ENCODE measurements around the gene ADCY10.
"Not testable (repeated sequence)": the region's sequence is repeated elsewhere in the genome, so short reads cannot be mapped to it uniquely, and the experiment has no call there.

The ADCY10 gene

GRCh38 chr1:167815650-167816049, 98.3 kb downstream of the ADCY10 start:
- no peak for DNase-seq
- intact Hi-C loops (cut with DNase I; ENCODE audit: low total_unique reads), result no loop called here
- H3K4me3 ChIP-seq, result no peak overlapping the region
- peaks cover 0 to 9% (median 5%) of the 10 kb centered on the region in 4 donors for H3K4me1 ChIP-seq
- H3K9me3 ChIP-seq, result peaks cover 0 to 7% (median 0%) of the 10 kb centered on the region in 3 donors
- H3K27ac ChIP-seq, result no peak overlapping the region
- H3K36me3 ChIP-seq, result no peaks in the 10 kb centered on the region
- no peaks in the 10 kb centered on the region for H3K27me3 ChIP-seq
- no peak for TF ChIP-seq CTCF (IDR thresholded peaks at IDR 0.05)

DNA sequence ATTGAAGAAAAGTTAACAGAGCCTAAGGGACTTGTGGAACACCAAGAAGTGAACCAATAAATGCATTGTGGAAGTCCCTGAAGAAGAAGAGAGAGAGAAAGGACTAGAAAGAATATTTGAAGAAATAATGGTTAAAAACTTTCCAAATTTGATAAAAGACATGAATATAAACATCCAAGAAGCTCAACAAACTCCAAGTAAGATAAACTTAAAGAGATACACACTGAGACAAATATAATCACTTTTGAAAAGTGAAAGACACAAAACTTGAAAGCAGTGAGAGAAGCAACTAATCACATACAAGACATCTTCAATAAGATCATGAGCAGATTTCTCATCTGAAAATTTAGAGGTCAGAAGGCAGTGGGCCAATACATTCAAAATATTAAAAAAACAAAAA, 101.0 kb downstream of the ADCY10 start:
- H3K4me3 ChIP-seq, result no peak overlapping the region
- no peaks in the 10 kb centered on the region for H3K27me3 ChIP-seq
- no peak for TF ChIP-seq CTCF (IDR thresholded peaks at IDR 0.05)
- H3K36me3 ChIP-seq, result no peaks in the 10 kb centered on the region
- DNase-seq, result no peak
- no peak overlapping the region for H3K27ac ChIP-seq
- H3K4me1 ChIP-seq, result no peaks in the 10 kb centered on the region
- intact Hi-C loops (cut with DNase I; ENCODE audit: low total_unique reads), result no loop called here
- H3K9me3 ChIP-seq, result peaks cover 0 to 7% (median 0%) of the 10 kb centered on the region in 3 donors

DNA sequence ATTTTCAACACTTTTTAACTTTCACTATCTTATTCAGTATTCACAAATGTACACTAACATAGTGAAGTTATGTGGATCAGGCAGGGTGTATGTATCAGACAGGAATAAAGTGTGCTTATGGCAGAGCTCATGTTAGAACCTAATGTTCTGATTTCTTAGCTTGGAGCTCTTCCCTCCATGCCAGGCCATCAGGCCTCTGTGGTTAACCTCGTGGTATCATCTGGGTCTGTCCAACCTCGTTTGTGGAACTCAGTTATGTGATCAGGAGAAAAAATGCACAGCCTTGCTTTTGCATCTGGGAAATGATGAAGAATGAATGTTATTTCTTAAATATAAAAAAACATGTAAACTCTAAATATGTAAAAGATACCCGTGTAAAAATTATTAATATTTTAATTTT, 105.2 kb downstream of the ADCY10 start:
- Histone ChIP-seq H3K27me3 (no peaks in the 10 kb centered on the region), H3K36me3 (no peaks in the 10 kb centered on the region), H3K9me3 (no peaks in the 10 kb centered on the region), H3K27ac (no peak overlapping the region), H3K4me3 (no peak overlapping the region), H3K4me1 (peaks cover 0 to under 1% (median under 1%) of the 10 kb centered on the region in 4 donors)
- TF ChIP-seq CTCF (IDR thresholded peaks at IDR 0.05), result no peak
- no peak for DNase-seq
- intact Hi-C loops (cut with DNase I; ENCODE audit: low total_unique reads), result loop anchor here (10.0 kb wide), 1 partner anchor 276 kb away; no protein-coding TSS in a partner anchor

GRCh38 chr1:167808104-167808503, 105.8 kb downstream of the ADCY10 start:
- H3K9me3 ChIP-seq, result no peaks in the 10 kb centered on the region
- H3K4me3 ChIP-seq, result no peak overlapping the region
- intact Hi-C loops (cut with DNase I; ENCODE audit: low total_unique reads), result loop anchor here (10.0 kb wide), 1 partner anchor 277 kb away; no protein-coding TSS in a partner anchor
- DNase-seq, result no peak
- peaks cover 0 to 6% (median 4%) of the 10 kb centered on the region in 4 donors for H3K4me1 ChIP-seq
- no peaks in the 10 kb centered on the region for H3K27me3 ChIP-seq
- TF ChIP-seq CTCF (IDR thresholded peaks at IDR 0.05), result no peak
- H3K36me3 ChIP-seq, result no peaks in the 10 kb centered on the region
- no peak overlapping the region for H3K27ac ChIP-seq

DNA sequence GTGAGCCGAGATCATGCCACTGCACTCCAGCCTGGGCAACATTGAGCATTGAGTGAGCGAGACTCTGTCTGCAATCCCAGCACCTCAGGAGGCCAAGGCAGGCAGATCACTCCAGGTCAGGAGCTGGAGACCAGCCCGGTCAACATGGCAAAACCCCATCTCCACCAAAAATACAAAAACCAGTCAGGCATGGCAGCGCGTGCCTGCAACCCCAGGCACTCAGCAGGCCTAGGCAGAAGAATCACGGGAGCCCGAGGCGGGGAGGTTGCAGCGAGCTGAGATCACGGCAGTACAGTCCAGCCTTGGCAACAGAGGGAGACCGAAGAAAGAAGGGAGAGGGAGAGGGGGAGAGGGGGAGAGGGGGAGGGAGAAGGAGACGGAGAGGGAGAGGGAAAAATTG, 107.3 kb downstream of the ADCY10 start:
- not testable (repeated sequence) for H3K4me1 ChIP-seq, H3K27me3 ChIP-seq, H3K9me3 ChIP-seq, H3K4me3 ChIP-seq, H3K27ac ChIP-seq, DNase-seq, H3K36me3 ChIP-seq
- intact Hi-C loops (cut with DNase I; ENCODE audit: low total_unique reads), result loop anchor here (10.0 kb wide), 1 partner anchor 278 kb away; no protein-coding TSS in a partner anchor

DNA sequence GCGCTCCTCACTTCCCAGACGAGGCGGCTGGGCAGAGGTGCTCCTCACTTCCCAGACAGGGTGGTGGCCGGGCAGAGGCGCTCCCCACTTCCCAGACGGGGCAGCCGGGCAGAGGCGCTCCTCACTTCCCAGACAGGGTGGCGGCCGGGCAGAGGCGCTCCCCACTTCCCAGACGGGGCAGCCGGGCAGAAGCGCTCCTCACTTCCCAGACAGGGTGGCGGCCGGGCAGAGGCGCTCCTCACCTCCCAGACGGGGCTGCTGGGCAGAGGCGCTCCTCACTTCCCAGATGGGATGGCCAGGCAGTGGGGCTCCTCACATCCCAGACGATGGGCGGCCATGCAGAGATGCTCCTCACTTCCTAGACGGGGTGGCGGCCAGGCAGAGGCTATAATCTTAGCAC, 107.7 kb downstream of the ADCY10 start:
- not testable (repeated sequence) for H3K9me3 ChIP-seq, H3K4me1 ChIP-seq, H3K27me3 ChIP-seq, DNase-seq, H3K4me3 ChIP-seq, H3K27ac ChIP-seq, H3K36me3 ChIP-seq
- intact Hi-C loops (cut with DNase I; ENCODE audit: low total_unique reads), result loop anchor here (10.0 kb wide), 1 partner anchor 279 kb away; no protein-coding TSS in a partner anchor

GRCh38 chr1:167805041-167805556, 108.8 kb downstream of the ADCY10 start:
- TF ChIP-seq CTCF (IDR thresholded peaks at IDR 0.05), result no peak
- no peak for DNase-seq
- H3K27me3 ChIP-seq, result no peaks in the 10 kb centered on the region
- no peaks in the 10 kb centered on the region for H3K9me3 ChIP-seq
- no peak overlapping the region for H3K4me3 ChIP-seq
- peaks cover 0 to 9% (median 5%) of the 10 kb centered on the region in 4 donors for H3K4me1 ChIP-seq
- no peak overlapping the region for H3K27ac ChIP-seq
- H3K36me3 ChIP-seq, result no peaks in the 10 kb centered on the region
- intact Hi-C loops (cut with DNase I; ENCODE audit: low total_unique reads), result loop anchor here (10.0 kb wide), 1 partner anchor 280 kb away; no protein-coding TSS in a partner anchor
